GM12878 (cell line): Measurements from ENCODE around the gene PCDH15. TPM values are rescaled to one million over a fixed set of nuclear protein-coding genes. Genes with fewer than 3 reads are reported as not detected.

Experiments used
- ATAC-seq: fragments of 200-7000 bp; cut with Tn5 transposase; 3 replicates; pipeline ENCODE4 v1.9.1; 2020; ENCODE audit warnings: mild to moderate bottlenecking, moderate library complexity
- BruUV-seq: library from RNA; stranded (reverse); fragments of 400-500 nt; replicated peaks from 2 replicates; lab custom pipeline; 2021; lab: Mats Ljungman, UMichigan
- CTCF ChIA-PET: fragments of 300-600 bp; sonication (Branson Sonifier 250); formaldehyde crosslinking; extraction: SDS; loops from one replicate; lab custom pipeline; 2021; ENCODE audit warnings: inconsistent platforms; lab: Yijun Ruan, JAX
- POLR2A ChIA-PET: fragments of 350-600 bp; formaldehyde crosslinking; extraction: SDS; loops from one replicate; lab custom pipeline; 2021; ENCODE audit warnings: inconsistent platforms; lab: Charles Lee
- RAD21 ChIA-PET: fragments of 300-600 bp; sonication (Branson Sonifier 250); formaldehyde crosslinking; loops from one replicate; lab custom pipeline; 2023; ENCODE audit warnings: antibody characterized with exemption; ENCODE audit not compliant: unreplicated experiment; lab: Charles Lee
- SMC1A ChIA-PET: fragments of 300-600 bp; sonication (Branson Sonifier 250); formaldehyde crosslinking; loops from one replicate; lab custom pipeline; 2023; ENCODE audit not compliant: unreplicated experiment, uncharacterized antibody; lab: Charles Lee
- DNase-seq: peaks from one replicate; pipeline ENCODE4 v3.0.0-alpha.2; 2011; ENCODE audit warnings: low read depth, low spot score
- FAIRE-seq: peaks from 3 replicates; lab custom pipeline; 2011; peaks lifted over from hg19 to GRCh38; lab: Jason Lieb, UNC
- H2AFZ ChIP-seq: 2 replicates; pipeline ENCODE4 v1.6.0; 2011; ENCODE audit warnings: low read depth, low read length, control low read depth; ENCODE audit not compliant: control insufficient read depth
- H3K27ac ChIP-seq: 2 replicates; pipeline ENCODE4 v1.5.1; 2011; ENCODE audit warnings: control low read depth; ENCODE audit not compliant: control insufficient read depth, insufficient read depth
- H3K27me3 ChIP-seq, 2 experiments: replicated peaks in 1 of 2; 2 replicates each; pipeline versions ENCODE4 v1.6.0 to v1.6.1; 2011; ENCODE audit warnings: low read length in 1 of 2; ENCODE audit not compliant: control insufficient read depth in 2 of 2, insufficient read depth in 2 of 2
- H3K36me3 ChIP-seq, 2 experiments: 2 replicates each; pipeline ENCODE4 v1.5.1; 2011; ENCODE audit warnings: low read length in 1 of 2; ENCODE audit not compliant: control insufficient read depth in 2 of 2, insufficient read depth in 2 of 2
- H3K4me1 ChIP-seq: 2 replicates; pipeline ENCODE4 v1.6.1; 2011; ENCODE audit warnings: mild to moderate bottlenecking, low read length, moderate library complexity, mixed read lengths; ENCODE audit not compliant: control insufficient read depth, insufficient read depth
- H3K4me2 ChIP-seq: 2 replicates; pipeline ENCODE4 v1.6.0; 2011; ENCODE audit warnings: control low read depth; ENCODE audit not compliant: control insufficient read depth, insufficient read depth
- H3K4me3 ChIP-seq: fragments of 200-600 bp; sonication (generic); 2 replicates; pipeline ENCODE4 v1.5.1; 2016
- H3K79me2 ChIP-seq: 2 replicates; pipeline ENCODE4 v1.6.0; 2011; ENCODE audit warnings: low read length; ENCODE audit not compliant: control insufficient read depth, insufficient read depth
- H3K9ac ChIP-seq: 2 replicates; pipeline ENCODE4 v1.8.0; 2011; ENCODE audit warnings: low read length, control low read depth, mixed read lengths; ENCODE audit not compliant: control insufficient read depth, insufficient read depth
- H3K9me3 ChIP-seq: replicated peaks from 3 replicates; pipeline ENCODE4 v1.5.1; 2011; ENCODE audit warnings: mild to moderate bottlenecking, low read length; ENCODE audit not compliant: control insufficient read depth, insufficient read depth
- H4K20me1 ChIP-seq: 2 replicates; pipeline ENCODE4 v1.6.0; 2011; ENCODE audit not compliant: control insufficient read depth, insufficient read depth
- ATF2 ChIP-seq: IDR thresholded peaks from 2 replicates; pipeline ENCODE4 v1.6.1; 2012; ENCODE audit warnings: low read length, inconsistent platforms
- BCLAF1 ChIP-seq: fragments of 450-650 bp; IDR thresholded peaks from 2 replicates; pipeline ENCODE4 v1.6.1; 2017; ENCODE audit warnings: antibody characterized with exemption, mild to moderate bottlenecking, moderate library complexity
- ETV6 ChIP-seq, 2 experiments: fragments of 450-650 bp in 1 of 2; IDR thresholded peaks in 1 of 2; conservative IDR thresholded peaks in 1 of 2; 2 replicates each; pipeline ENCODE4 v1.6.1; 2014; ENCODE audit warnings: antibody characterized with exemption in 1 of 2, borderline replicate concordance in 1 of 2, low read depth in 1 of 2, mild to moderate bottlenecking in 1 of 2, moderate library complexity in 1 of 2
- FOS ChIP-seq: IDR thresholded peaks from 3 replicates; pipeline ENCODE4 v1.6.1; 2011; ENCODE audit warnings: borderline replicate concordance; ENCODE audit not compliant: insufficient read length; ENCODE audit errors: extremely low read depth
- HCFC1 ChIP-seq: fragments of 150-350 bp; IDR thresholded peaks from 2 replicates; pipeline ENCODE4 v1.6.1; 2014; ENCODE audit warnings: low read length
- HDAC6 ChIP-seq: fragments of 200-600 bp; sonication (generic); IDR thresholded peaks from one replicate; pipeline ENCODE4 v1.8.0; 2017; ENCODE audit warnings: antibody characterized with exemption; ENCODE audit not compliant: unreplicated experiment
- HDGF ChIP-seq: fragments of 450-650 bp; IDR thresholded peaks from 2 replicates; pipeline ENCODE4 v1.6.1; 2016; ENCODE audit warnings: antibody characterized with exemption
- NFYA ChIP-seq: IDR thresholded peaks from 2 replicates; pipeline ENCODE4 v1.6.1; 2011; ENCODE audit warnings: low read depth, mild to moderate bottlenecking, low read length, improper control_type of control experiment, borderline replicate concordance
- NR2F1 ChIP-seq: fragments of 450-650 bp; conservative IDR thresholded peaks from 2 replicates; pipeline ENCODE4 v1.6.1; 2017; ENCODE audit warnings: mild to moderate bottlenecking
- NRF1 ChIP-seq: conservative IDR thresholded peaks from 2 replicates; pipeline ENCODE4 v1.6.1; 2011; ENCODE audit warnings: mild to moderate bottlenecking, low read depth, low read length, improper control_type of control experiment
- PBX3 ChIP-seq: IDR thresholded peaks from 2 replicates; pipeline ENCODE4 v1.6.1; 2011; ENCODE audit warnings: mild to moderate bottlenecking, low read depth, low read length, moderate library complexity; ENCODE audit not compliant: insufficient replicate concordance
- RBBP5 ChIP-seq: fragments of 200-600 bp; sonication (generic); conservative IDR thresholded peaks from 2 replicates; pipeline ENCODE4 v1.6.1; 2016
- STAT1 ChIP-seq: fragments of 450-650 bp; conservative IDR thresholded peaks from 2 replicates; pipeline ENCODE4 v1.6.1; 2014; ENCODE audit warnings: antibody characterized with exemption, mild to moderate bottlenecking
- TCF7 ChIP-seq: IDR thresholded peaks from 2 replicates; pipeline ENCODE4 v1.6.1; 2014; ENCODE audit warnings: antibody characterized with exemption, borderline replicate concordance
- ZNF207 ChIP-seq: fragments of 450-650 bp; IDR thresholded peaks from 2 replicates; pipeline ENCODE4 v1.6.1; 2014; ENCODE audit warnings: antibody characterized with exemption, mild to moderate bottlenecking, borderline replicate concordance
- WGBS: methylation state at CpG from one replicate; pipeline ENCODE4 v1.1.6; 2016; ENCODE audit warnings: low lambda C conversion rate; ENCODE audit not compliant: insufficient replicate concordance, insufficient coverage; ENCODE audit errors: missing lambda C conversion rate; 5-methylcytosine and 5-hydroxymethylcytosine counted together
- in situ Hi-C: fragments of 300-500 bp; cut with MboI; formaldehyde crosslinking; loops from 9 replicates; pipeline ENCODE4 v1.14.3; 2018; ENCODE audit warnings: mixed read lengths
- intact Hi-C: fragments of 100-400 bp; cut with micrococcal nuclease; formaldehyde crosslinking; loops from one replicate; pipeline ENCODE4 v1.14.2; 2022; ENCODE audit not compliant: unreplicated experiment
- polyA plus RNA-seq, 11 experiments: library from polyadenylated mRNA; depleted of rRNA in 4 of 11; unstranded in 6 of 11; stranded (reverse) in 5 of 11; fragments of >200 nt; fragmentation: Nextera tagmentation in 4 of 11; fragmentation: Illumina TruSeq in 1 of 11; extraction: Ambion mirVana in 4 of 11; extraction: Trizol in 1 of 11; gene quantifications; 1 replicate in 1 of 11; 2 replicates in 10 of 11; pipeline versions ENCODE4 v1.2.1 to v1.2.3, GENCODE V29; 2011 to 2016; ENCODE audit warnings: inconsistent platforms in 2 of 11, missing spikeins in 2 of 11, low read depth in 1 of 11
- total RNA-seq, 4 experiments: library from RNA; depleted of rRNA in 3 of 4; stranded (reverse); fragments of >200 nt in 3 of 4; fragmentation: Illumina TruSeq in 1 of 4; extraction: Trizol in 1 of 4; gene quantifications; 2 replicates each; pipeline versions ENCODE4 v1.2.1 to v1.2.3, GENCODE V29; 2013 to 2021

PCDH15 gene
- total and polyA plus RNA-seq, 10 of the 15 experiments (the other 5 are each of a cell fraction or from before 2014, with no cell fraction given): 0.03 to 0.52 (median 0.07) TPM; not detected in 6

DNA sequence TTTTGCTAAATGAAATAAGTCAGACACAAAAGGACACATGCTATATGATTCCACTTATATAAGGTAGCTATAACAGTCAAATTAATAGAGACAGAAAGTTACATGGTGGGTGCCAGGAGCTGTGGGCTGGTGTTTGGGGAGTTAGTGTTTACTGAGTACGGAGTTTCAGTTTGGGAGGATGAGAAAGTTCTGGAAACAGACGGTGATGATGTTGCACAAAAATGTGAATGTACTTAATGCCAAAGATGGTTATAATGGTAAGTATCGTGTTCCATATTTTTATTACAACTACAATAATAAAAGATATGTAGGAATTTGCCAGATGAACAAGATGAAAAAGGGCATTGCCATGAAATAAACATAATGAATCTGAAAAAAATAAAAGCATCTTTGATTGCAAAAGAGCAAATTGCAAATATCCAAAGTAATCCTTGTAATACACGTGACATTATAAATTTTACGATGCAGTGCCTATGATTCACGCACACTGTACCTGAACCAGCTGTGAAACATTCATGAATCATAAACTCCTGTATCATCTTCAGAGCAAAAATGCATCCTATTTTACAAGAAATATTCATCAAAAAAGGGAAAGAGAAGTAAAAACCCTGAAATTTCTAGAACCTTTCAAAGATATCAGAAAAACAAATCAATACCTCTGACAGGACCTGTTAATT, 676.7 kb downstream of the PCDH15 start:
- Histone ChIP-seq H3K27ac (no peak overlapping the region), H3K27me3 (no peaks in the 10 kb centered on the region), H3K4me1 (no peaks in the 10 kb centered on the region), H4K20me1 (no peaks in the 10 kb centered on the region), H3K4me3 (no peak overlapping the region), H3K9ac (no peak overlapping the region), H3K36me3 (no peaks in the 10 kb centered on the region), H3K9me3 (no peaks in the 10 kb centered on the region), H3K4me2 (no peak overlapping the region)
- POLR2A ChIA-PET: interaction anchor here (1.1 kb wide), 1 partner anchor 58 kb away, joined by 3 read pairs; no protein-coding TSS in a partner anchor
- RAD21 ChIA-PET: interaction anchor here (1.3 to 2.0 kb wide), 2 partner anchors 14 to 15 kb away, joined by 3 to 12 read pairs; no protein-coding TSS in a partner anchor
- DNase-seq: no peak
- in situ Hi-C loops: no loop called here
- ATAC-seq: no peak
- WGBS: 49% methylated on average over 6 of the region's 6 CpGs
- SMC1A ChIA-PET: interaction anchor here (1.2 to 3.5 kb wide), 4 partner anchors 8 to 61 kb away, joined by 3 to 13 read pairs (median 4); no protein-coding TSS in a partner anchor
- BruUV-seq: no TSS peak
- TF ChIP-seq ETV6 (conservative IDR thresholded peaks at IDR 0.05 in 1 of 2, IDR thresholded peaks at IDR 0.05 in 1 of 2; ENCODE audit: borderline replicate concordance in 1 of 2, low read depth in 1 of 2) (no peak), HDGF (no peak), PBX3 (no peak), ZNF207 (no peak), HCFC1 (no peak), ATF2 (no peak), HDAC6 (no peak), STAT1 (no peak), NR2F1 (no peak), NRF1 (no peak), FOS (no peak), NFYA (no peak), BCLAF1 (no peak), RBBP5 (no peak), TCF7 (no peak)
- TF ChIP-seq, all 136 proteins: peak for 0
- H3K79me2 ChIP-seq: no peaks in the 10 kb centered on the region
- intact Hi-C loops: no loop called here
- no peak for FAIRE-seq
- CTCF ChIA-PET: interaction anchor here (0.7 to 2.9 kb wide), 3 partner anchors 9 to 679 kb away, joined by 3 to 13 read pairs (median 3); no protein-coding TSS in a partner anchor
- no peak overlapping the region for H2AFZ ChIP-seq
